MV-4-11 (cell line): ENCODE measurements around the gene LRRC73.
"Not testable (repeated sequence)": the region's sequence is repeated elsewhere in the genome, so short reads cannot be mapped to it uniquely, and the experiment has no call there.

ENCODE experiments used
- DNase-seq: peaks from one replicate; lab custom pipeline; 2025; lab: John Stamatoyannopoulos, UW

LRRC73 gene

GRCh38 chr6:43509984-43510826 is at the start of gene LRRC73:
Gene LRRC73 (minus strand): TSS chr6:43510346. CDS start chr6:43509785, 561 bp downstream.
- peak; percentile 47 for DNase-seq

- DNase-seq = no peak
Measured at GRCh38 chr6:43559328-43559727, 49.2 kb upstream of the LRRC73 start.

DNA sequence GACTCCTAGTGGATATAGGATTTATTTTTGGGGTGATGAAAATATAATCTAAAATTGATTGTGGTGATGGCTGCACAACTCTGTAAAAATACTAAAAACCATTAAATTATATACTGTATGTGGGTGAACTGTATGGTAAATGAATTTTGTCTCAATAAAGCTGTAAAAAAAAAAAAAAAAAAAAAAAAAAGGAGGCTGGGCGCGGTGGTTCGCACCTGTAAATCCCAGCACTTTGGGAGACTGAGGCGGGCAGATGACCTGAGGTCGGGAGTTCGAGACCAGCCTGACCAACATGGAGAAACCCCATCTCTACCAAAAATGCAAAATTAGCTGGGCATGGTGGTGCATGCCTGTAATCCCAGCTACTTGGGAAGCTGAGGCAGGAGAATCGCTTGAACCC is 47.5 kb upstream of the LRRC73 start:
- not testable (repeated sequence) for DNase-seq

DNA sequence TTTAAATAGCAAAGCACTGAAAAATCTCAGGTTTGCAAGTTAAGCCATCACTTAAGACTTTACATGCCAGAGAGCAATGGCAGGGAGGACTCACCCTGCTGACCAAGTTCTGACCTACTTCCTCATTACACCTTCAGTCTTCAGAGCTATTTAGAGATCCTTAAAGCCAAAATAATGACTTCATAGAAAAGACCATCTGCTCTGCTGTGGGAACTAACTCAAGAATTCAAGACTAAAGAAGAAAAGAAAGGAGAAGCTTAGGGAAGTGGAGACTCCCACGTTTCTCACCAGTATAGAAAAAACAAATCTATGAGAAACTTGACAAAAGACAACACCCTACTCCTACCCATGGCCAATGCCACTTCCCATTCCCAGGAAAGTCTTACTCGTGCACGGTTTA is 37.1 kb upstream of the LRRC73 start:
- DNase-seq = peak; percentile 79

GRCh38 chr6:43544461-43544860 is 34.3 kb upstream of the LRRC73 start:
- DNase-seq = no peak

- DNase-seq = no peak
Measured at GRCh38 chr6:43541774-43542471, 31.8 kb upstream of the LRRC73 start.

- no peak for DNase-seq
Measured at GRCh38 chr6:43540507-43540906, 30.4 kb upstream of the LRRC73 start.

- DNase-seq = not testable (repeated sequence)
Measured at GRCh38 chr6:43539409-43539808, 29.3 kb upstream of the LRRC73 start.

DNA sequence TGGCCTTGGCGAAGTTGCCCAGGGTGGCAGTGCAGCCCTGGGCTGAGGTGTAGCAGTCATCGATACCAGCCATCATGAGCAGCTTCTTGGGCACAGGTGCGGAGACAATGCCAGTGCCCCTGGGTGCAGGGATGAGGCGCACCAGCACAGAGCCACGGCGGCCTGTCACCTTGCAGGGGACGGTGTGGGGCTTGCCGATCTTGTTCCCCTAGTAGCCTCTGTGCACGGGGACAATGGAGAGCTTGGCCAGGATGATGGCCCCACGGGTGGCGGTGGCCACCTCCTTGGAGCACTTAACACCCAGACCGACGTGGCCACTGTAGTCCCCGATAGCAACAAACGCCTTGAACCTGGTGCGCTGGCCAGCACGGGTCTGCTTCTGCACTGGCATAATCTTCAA is 28.8 kb upstream of the LRRC73 start:
- not testable (repeated sequence) for DNase-seq

- no peak for DNase-seq
Measured at GRCh38 chr6:43532201-43532600, 22.1 kb upstream of the LRRC73 start.

- DNase-seq = no peak
Measured at GRCh38 chr6:43524483-43524961, 14.4 kb upstream of the LRRC73 start.

- DNase-seq = no peak
Measured at GRCh38 chr6:43523284-43523683, 13.1 kb upstream of the LRRC73 start.

GRCh38 chr6:43522547-43523261 is 12.6 kb upstream of the LRRC73 start:
- DNase-seq = no peak

GRCh38 chr6:43521836-43522235 is 11.7 kb upstream of the LRRC73 start:
- no peak for DNase-seq

- no peak for DNase-seq
Measured at GRCh38 chr6:43520097-43520496, 10.0 kb upstream of the LRRC73 start.

DNA sequence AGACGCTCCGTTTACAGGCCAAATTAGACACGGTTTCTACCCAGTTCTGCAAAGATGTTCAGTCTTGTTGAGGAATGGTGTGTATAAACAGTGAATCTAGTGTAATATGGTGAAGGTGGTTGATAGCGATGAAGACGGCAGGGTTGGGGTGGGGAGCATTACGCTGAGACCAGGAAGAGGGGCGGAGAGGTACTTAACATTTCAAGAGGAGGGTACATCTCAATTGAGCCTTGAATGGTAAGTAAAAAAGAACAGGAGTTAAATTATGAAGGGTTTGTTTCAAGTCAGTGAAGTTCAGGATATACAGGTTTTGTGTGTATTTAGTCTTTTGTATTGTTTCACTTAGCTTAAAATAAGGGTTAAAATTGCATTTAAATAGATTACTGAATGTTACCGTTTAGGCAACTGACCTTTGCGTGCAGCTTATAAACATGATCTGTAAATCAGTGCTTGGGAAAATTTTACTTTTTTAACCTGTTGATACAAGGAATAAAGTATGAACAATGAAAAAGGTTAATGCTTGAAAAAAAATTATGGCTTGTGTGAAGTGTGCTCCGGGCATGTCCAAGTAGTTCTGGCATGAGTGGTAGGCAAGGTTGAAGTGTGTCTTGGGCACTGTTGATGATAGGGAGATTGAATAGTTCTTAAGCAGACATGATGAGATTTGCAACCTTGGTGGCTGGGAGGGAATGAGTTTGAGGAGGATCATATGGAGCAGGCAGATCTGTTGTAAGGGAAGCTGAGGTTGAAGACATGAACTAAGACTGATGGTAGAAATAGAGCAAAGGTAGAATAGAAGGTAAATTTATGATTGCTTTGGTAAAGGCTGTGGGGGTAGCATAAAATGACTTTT is 7.6 kb upstream of the LRRC73 start:
- no peak for DNase-seq

GRCh38 chr6:43516697-43517504 is 6.8 kb upstream of the LRRC73 start, which contains the start of the genes POLR1C and YIPF3:
Gene POLR1C (plus strand): TSS chr6:43517089. CDS start chr6:43517110, 21 bp downstream.
Gene YIPF3 (minus strand): TSS chr6:43516926. CDS start chr6:43516807, 119 bp downstream.
- DNase-seq = peak; percentile 97

GRCh38 chr6:43516367-43516696 is 6.2 kb upstream of the LRRC73 start:
- DNase-seq = no peak

- no peak for DNase-seq
Measured at GRCh38 chr6:43515808-43516207, 5.7 kb upstream of the LRRC73 start.

DNA sequence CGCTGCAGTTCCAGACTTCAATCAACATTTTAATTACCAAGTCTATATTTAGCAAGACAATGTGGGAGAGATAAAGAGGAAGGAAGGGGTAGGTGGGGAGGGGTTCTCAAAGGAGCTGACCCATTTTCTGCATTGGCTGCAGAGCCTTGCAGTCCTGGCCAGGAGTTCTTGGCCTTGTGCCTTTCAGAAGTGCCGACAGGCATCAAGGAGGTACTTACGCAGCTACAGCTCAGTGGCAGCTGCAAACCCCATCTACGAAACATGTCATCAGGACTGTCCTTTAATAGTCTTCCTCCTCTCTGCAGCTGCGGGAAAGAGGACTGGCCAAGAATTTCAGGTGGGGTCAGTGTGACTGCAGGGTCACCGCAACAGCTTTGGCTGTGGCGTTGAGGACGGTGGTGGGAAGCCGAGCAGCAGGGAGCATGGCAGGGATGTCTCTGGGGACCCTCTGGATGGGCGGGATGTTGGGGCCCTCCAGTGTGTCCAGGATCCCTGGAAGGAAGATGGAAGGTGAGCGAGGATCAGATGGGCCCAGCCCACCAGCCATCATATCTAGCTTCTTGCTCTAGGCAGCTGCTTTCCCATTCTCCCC is 1.8 kb upstream of the LRRC73 start:
- no peak for DNase-seq
